Heart right ventricle (tissue), 16 donors: ENCODE results near the gene PMVK. TPM values are rescaled to one million over a fixed set of nuclear protein-coding genes. Genes with fewer than 3 reads are reported as not detected.

ENCODE experiments used
- ATAC-seq, 8 donors: fragments of 200-7000 bp; cut with Tn5 transposase; one replicate each; pipeline ENCODE4 v1.9.1; 2020; ENCODE audit warnings: mild to moderate bottlenecking in 8 of 8, moderate library complexity in 8 of 8, moderate number of reproducible peaks in 1 of 8
- DNase-seq, 2 donors: peaks; one replicate each; pipeline ENCODE4 v3.0.0-alpha.2; 2020
- H3K27ac ChIP-seq, 10 donors: fragments of 200-600 bp; sonication (generic) in 2 of 10; one replicate each; pipeline versions ENCODE4 v1.5.0 to v1.8.0; 2020 to 2022; ENCODE audit warnings: mild to moderate bottlenecking in 3 of 10
- H3K27me3 ChIP-seq, 7 donors: fragments of 200-600 bp; one replicate each; pipeline ENCODE4 v1.8.0; 2021 to 2022; ENCODE audit warnings: mild to moderate bottlenecking in 2 of 7
- H3K36me3 ChIP-seq, 9 donors: fragments of 200-600 bp; sonication (generic) in 1 of 9; one replicate each; pipeline versions ENCODE4 v1.5.0 to v1.8.0; 2020 to 2022; ENCODE audit warnings: mild to moderate bottlenecking in 2 of 9
- H3K4me1 ChIP-seq, 9 donors: fragments of 200-600 bp; sonication (generic) in 1 of 9; one replicate each; pipeline versions ENCODE4 v1.5.0 to v1.8.0; 2020 to 2022; ENCODE audit warnings: mild to moderate bottlenecking in 4 of 9
- H3K4me3 ChIP-seq, 10 donors: fragments of 200-600 bp; sonication (generic) in 2 of 10; one replicate each; pipeline versions ENCODE4 v1.5.0 to v1.8.0; 2020 to 2022; ENCODE audit warnings: mild to moderate bottlenecking in 7 of 10, moderate library complexity in 2 of 10
- H3K9me3 ChIP-seq, 11 donors: fragments of 200-600 bp in 10 of 11; sonication (generic) in 2 of 11; one replicate each; pipeline versions ENCODE4 v1.5.0 to v1.8.0; 2013 to 2022; ENCODE audit warnings: mild to moderate bottlenecking in 2 of 11, control low read depth in 1 of 11, moderate library complexity in 1 of 11
- WGBS, 2 donors: extraction: QIAGEN DNeasy Blood & Tissue Kit; methylation state at CpG; one replicate each; pipeline ENCODE4 v1.1.7; 2013; ENCODE audit warnings: inconsistent platforms in 1 of 2; 5-methylcytosine and 5-hydroxymethylcytosine counted together
- intact Hi-C, 10 donors: fragments of 100-400 bp; cut with DNase I; formaldehyde crosslinking; loops; one replicate each; pipeline versions ENCODE4 v1.11.1 to v1.14.2; 2022
- polyA plus RNA-seq, 2 donors: library from polyadenylated mRNA; stranded (reverse); fragments of 200-250 nt; gene quantifications; one replicate each; pipeline ENCODE4 v1.2.3, GENCODE V29; 2013
- total RNA-seq, 10 donors: library from RNA; stranded (reverse); fragmentation: NEBNext Ultra II Directional in 3 of 10; extraction: Animal tissue kit (Norgen Biotek cat#: 25700) in 3 of 10; gene quantifications; one replicate each; pipeline versions ENCODE4 v1.2.1 to v1.2.4, GENCODE V29; 2021 to 2023
- TF ChIP-seq, protein P1 (sequence below), 9 donors: fragments of 200-600 bp; sonication (generic) in 2 of 9; IDR thresholded peaks; one replicate each; pipeline versions ENCODE4 v1.5.0 to v1.8.0; 2021 to 2022; ENCODE audit warnings: antibody characterized with exemption in 9 of 9, mild to moderate bottlenecking in 5 of 9, moderate library complexity in 1 of 9
- donor health status: Arrhythmogenic right ventricular cardiomyopathy.
- donor health status: ischemic (EF 13 %, LVEDD 7.1; RV severe dilation, severe dysfunction).
- donor health status: healthy with polysubstance abuse.
- donor health status: DM: no; HTN: yes; CAD: no.
- donor health status: DM: no; HTN: no; CAD: no.
- donor health status: ischemic (EF 25% LVEDD 6.9; RV normal size, moderate dysfunction).
- donor health status: ischemic (EF 25% LVEDD 5.7; RV mildly dilated, moderate dysfunction).
- donor health status: healthy.
- donor health status: DM: yes; HTN: yes; CAD: no.
- donor health status: Ischemic cardiomyopathy.
- donor health status: ischemic (EF 35%, LVEDD 5.7; RV mildly dilated, moderate dysfunction).
- donor health status: nonischemic (EF 11% LVEDD 7.7; RV severe dilation, severe dysfunction).
- donor health status: DM: yes; HTN: yes; CAD: no.
- donor health status: PGD.
- donor health status: ischemic (EF 29% LVEDD 5.4; RV normal size, mild dysfunction).
- donor health status: nonischemic (EF 23%, LVEDD 6.1; RV moderate dilation, normal function).

The PMVK gene
- total and polyA plus RNA-seq, 12 donors, result 29.9 to 66.4 (median 40.5) TPM

DNA sequence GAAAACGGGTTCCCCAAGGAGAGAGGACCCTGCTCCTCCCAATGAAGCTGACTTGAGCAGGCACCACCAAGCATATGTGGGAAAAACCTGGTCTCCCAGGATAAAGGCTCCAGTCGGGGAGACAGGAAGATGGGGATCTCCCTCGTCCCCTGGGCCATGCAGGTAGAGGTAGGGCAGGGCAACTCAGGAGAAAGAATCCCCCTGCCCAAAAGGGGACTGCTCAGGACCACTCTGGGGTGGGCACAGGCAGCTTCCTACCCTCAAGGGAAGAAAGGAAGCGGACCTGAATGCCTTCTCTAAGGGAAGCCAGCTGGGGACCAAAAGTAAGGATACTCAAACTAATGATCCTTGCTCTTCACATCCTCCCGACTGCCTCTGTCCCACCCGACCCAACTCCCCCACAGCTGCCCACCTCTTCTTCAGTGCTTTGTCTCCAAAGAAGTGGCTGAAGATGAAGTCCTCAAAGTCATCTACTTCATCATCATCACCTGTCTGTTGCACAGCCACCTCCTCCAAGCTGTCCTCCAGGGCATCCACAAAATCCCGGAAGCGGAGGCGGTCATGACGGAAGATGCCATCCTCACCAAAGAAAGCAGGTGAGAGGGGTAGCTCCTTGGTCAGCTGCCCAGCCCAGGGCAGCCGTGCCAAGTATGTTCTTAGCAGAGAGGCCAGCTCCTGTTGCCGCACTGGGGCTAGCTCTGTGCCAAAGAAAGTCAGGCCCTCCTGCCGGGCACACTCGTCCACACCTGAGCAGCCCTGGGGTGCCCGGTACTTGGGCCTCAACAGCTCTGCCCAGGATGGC, 8.8 kb upstream of the PMVK start:
- Histone ChIP-seq H3K4me3 (no peak overlapping the region), H3K27me3 (no peaks in the 10 kb centered on the region), H3K27ac (peak overlapping the region in 5 of 10 donors; percentile 15 to 60 (median 34)), H3K36me3 (peaks cover 0 to 50% (median 7%) of the 10 kb centered on the region in 9 donors), H3K4me1 (peaks cover 0 to 47% (median 27%) of the 10 kb centered on the region in 9 donors), H3K9me3 (no peaks in the 10 kb centered on the region)
- ATAC-seq (no peak), DNase-seq (no peak)
- WGBS, 2 donors, result 85 to 90% methylated on average over 15 of the region's 15 CpGs
- intact Hi-C loops, result no loop called here
- TF ChIP-seq, protein P1, sequence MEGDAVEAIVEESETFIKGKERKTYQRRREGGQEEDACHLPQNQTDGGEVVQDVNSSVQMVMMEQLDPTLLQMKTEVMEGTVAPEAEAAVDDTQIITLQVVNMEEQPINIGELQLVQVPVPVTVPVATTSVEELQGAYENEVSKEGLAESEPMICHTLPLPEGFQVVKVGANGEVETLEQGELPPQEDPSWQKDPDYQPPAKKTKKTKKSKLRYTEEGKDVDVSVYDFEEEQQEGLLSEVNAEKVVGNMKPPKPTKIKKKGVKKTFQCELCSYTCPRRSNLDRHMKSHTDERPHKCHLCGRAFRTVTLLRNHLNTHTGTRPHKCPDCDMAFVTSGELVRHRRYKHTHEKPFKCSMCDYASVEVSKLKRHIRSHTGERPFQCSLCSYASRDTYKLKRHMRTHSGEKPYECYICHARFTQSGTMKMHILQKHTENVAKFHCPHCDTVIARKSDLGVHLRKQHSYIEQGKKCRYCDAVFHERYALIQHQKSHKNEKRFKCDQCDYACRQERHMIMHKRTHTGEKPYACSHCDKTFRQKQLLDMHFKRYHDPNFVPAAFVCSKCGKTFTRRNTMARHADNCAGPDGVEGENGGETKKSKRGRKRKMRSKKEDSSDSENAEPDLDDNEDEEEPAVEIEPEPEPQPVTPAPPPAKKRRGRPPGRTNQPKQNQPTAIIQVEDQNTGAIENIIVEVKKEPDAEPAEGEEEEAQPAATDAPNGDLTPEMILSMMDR (IDR thresholded peaks at IDR 0.05), result no peak

DNA sequence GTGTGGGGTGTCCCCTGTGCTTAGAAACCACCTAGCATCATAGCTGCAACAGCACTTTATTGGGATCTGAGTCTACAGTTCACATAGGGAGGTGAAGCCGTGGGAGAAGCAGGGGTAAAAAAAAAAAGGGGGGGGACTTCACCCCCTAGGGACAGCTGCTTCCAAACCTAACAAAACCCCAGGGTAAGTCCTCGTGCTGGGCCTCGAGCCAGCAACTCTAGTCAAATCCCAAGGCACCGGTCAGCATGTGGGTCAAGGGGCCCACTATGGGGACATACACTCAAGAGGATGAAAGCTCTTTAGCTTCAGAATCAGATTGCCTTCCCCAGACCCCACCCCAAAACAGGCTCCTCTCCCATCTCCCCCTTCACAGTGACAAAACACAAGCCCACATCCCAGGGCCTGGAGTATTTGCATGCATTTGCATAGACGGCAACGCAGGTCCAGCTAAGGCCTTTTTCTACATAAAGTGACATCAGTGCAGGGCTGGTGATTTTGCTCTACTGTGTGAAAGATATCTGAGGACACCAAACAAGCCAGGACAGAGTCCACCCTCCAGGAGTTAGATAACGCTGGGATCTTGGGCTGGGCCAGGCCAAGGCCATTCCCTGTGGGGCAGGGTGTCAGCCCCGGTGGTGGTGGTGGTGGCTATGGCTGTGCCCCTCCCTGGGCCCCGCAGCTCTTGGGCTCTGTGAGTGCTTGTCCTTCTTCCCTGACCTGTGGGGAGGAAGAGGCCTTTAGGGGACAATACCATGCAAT, 8.1 kb upstream of the PMVK start:
- Histone ChIP-seq H3K27me3 (no peaks in the 10 kb centered on the region), H3K4me3 (no peak overlapping the region), H3K4me1 (peaks cover 0 to 51% (median 33%) of the 10 kb centered on the region in 9 donors), H3K9me3 (no peaks in the 10 kb centered on the region), H3K36me3 (peaks cover 0 to 43% (median 7%) of the 10 kb centered on the region in 9 donors), H3K27ac (peak overlapping the region in 8 of 10 donors; percentile 17 to 78 (median 36))
- ATAC-seq, result peak in 2 of 8 donors; percentile 8 to 17
- DNase-seq, result peak in 1 of 2 donors; percentile 43
- TF ChIP-seq, protein P1 (IDR thresholded peaks at IDR 0.05), result no peak
- WGBS, 2 donors, result 48% methylated on average over 9 of the region's 9 CpGs
- intact Hi-C loops, result no loop called here

DNA sequence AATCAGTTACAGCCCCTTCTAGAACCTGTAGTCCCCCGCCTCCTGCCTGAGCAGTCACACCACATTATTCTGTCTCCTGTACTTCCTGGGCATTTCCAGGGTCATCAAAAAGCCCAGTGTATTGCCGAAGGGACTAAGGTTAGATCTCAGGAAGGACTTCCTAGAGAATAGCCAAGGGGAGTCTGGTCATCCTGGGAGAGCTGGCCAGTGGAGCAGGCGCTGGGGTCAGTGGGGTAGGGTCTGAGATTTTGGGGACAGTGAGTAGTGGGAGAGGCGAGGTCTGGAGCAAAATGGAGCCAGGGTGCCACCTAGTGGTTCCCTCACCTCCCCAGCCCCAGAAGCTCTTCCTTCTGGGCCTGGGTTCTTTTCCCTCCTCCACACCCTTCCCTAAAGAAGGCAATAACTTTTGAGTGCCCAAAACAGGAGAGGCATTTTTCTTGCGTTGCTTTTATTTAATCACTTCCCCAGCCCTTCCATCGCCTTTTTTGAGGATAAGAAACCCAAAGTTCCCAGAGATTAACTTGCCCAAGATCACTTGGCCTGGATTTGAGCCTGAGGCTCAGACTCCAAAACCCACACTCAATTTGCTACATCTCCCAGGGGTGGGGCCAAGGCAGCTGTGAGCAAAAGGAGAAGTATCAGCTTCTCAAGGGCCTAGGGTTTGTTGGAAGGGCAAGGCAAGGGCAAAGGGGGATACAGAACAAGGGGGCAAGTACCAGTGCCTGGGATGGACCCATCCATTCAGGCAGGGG, 7.3 kb upstream of the PMVK start:
- Histone ChIP-seq H3K36me3 (peaks cover 0 to 40% (median 7%) of the 10 kb centered on the region in 9 donors), H3K9me3 (no peaks in the 10 kb centered on the region), H3K4me1 (peaks cover 0 to 52% (median 33%) of the 10 kb centered on the region in 9 donors), H3K27ac (peak overlapping the region in 8 of 10 donors; percentile 17 to 78 (median 36)), H3K27me3 (no peaks in the 10 kb centered on the region), H3K4me3 (no peak overlapping the region)
- ATAC-seq (peak in 6 of 8 donors; percentile 30 to 60 (median 54)), DNase-seq (peak in 1 of 2 donors; percentile 34)
- intact Hi-C loops, result no loop called here
- TF ChIP-seq, protein P1 (IDR thresholded peaks at IDR 0.05), result peak; percentile 52 to 83 (median 76)
- whole genome bisulfite sequencing, 2 donors, result 46 to 52% methylated on average over 6 of the region's 6 CpGs
